Measurements from ENCODE around the gene CNP. TPM values are rescaled to one million over a fixed set of nuclear protein-coding genes. Genes with fewer than 3 reads are reported as not detected.

Gene CNP
- total and polyA plus RNA-seq, 2 of the 8 experiments (the other 6 are each of a cell fraction or from before 2014, with no cell fraction given) = 21.9 to 60.6 TPM

GRCh38 chr17:41985919-41986318 is 19.3 kb downstream of the CNP start (continued):
- TF ChIP-seq CHD7 (IDR thresholded peaks at IDR 0.05; ENCODE audit: insufficient replicate concordance, low read length) = no peak
- TF ChIP-seq ZNF274 (IDR thresholded peaks at IDR 0.05; ENCODE audit: borderline replicate concordance, extremely low read depth, low read length) = no peak
- no peak for TF ChIP-seq FOSL1 (IDR thresholded peaks at IDR 0.05; ENCODE audit: insufficient read depth, low read depth, low read length)
- TF ChIP-seq YY1 (IDR thresholded peaks at IDR 0.05; ENCODE audit: low read depth, low read length) = no peak
- no peak for TF ChIP-seq ATF2 (IDR thresholded peaks at IDR 0.05; ENCODE audit: low read length)
- no peak for TF ChIP-seq CREB1 (IDR thresholded peaks at IDR 0.05)
- TF ChIP-seq BRCA1 (IDR thresholded peaks at IDR 0.05; ENCODE audit: low read depth, low read length) = no peak
- TF ChIP-seq EZH2 (IDR thresholded peaks at IDR 0.05; ENCODE audit: low read depth, low read length, severe bottlenecking) = no peak
- TF ChIP-seq CEBPB (IDR thresholded peaks at IDR 0.05; ENCODE audit: low read depth, low read length) = no peak
- TF ChIP-seq PHF8 (conservative IDR thresholded peaks at IDR 0.05; ENCODE audit: low read depth, low read length) = no peak

All from H1 (cell line).